Dendritic cell treated with granulocyte-macrophage colony-stimulating factor and Interleukin-4, amounts not matched to agents 40 ng/mL and 50 ng/mL, for 4 days (primary cell): ENCODE results near the gene GAK.

Source experiments
- H3K27ac Mint-ChIP-seq: one replicate; pipeline ENCODE4 v1.8.0; 2022; ENCODE audit warnings: mild to moderate bottlenecking, mixed read lengths
- H3K27me3 Mint-ChIP-seq: one replicate; pipeline ENCODE4 v1.8.0; 2022; ENCODE audit warnings: mild to moderate bottlenecking, mixed read lengths
- H3K36me3 Mint-ChIP-seq: one replicate; pipeline ENCODE4 v1.8.0; 2022; ENCODE audit warnings: low read depth, mixed read lengths
- H3K4me1 Mint-ChIP-seq: one replicate; pipeline ENCODE4 v1.8.0; 2022; ENCODE audit warnings: low read depth, mixed read lengths
- H3K4me3 Mint-ChIP-seq: one replicate; pipeline ENCODE4 v1.8.0; 2022; ENCODE audit warnings: mild to moderate bottlenecking, moderate library complexity, mixed read lengths
- H3K9me3 Mint-ChIP-seq: one replicate; pipeline ENCODE4 v1.8.0; 2022; ENCODE audit warnings: mixed read lengths
- intact Hi-C: fragments of 100-400 bp; cut with micrococcal nuclease; formaldehyde crosslinking; loops from one replicate; pipeline ENCODE4 v1.15.0; 2022

GAK gene

DNA sequence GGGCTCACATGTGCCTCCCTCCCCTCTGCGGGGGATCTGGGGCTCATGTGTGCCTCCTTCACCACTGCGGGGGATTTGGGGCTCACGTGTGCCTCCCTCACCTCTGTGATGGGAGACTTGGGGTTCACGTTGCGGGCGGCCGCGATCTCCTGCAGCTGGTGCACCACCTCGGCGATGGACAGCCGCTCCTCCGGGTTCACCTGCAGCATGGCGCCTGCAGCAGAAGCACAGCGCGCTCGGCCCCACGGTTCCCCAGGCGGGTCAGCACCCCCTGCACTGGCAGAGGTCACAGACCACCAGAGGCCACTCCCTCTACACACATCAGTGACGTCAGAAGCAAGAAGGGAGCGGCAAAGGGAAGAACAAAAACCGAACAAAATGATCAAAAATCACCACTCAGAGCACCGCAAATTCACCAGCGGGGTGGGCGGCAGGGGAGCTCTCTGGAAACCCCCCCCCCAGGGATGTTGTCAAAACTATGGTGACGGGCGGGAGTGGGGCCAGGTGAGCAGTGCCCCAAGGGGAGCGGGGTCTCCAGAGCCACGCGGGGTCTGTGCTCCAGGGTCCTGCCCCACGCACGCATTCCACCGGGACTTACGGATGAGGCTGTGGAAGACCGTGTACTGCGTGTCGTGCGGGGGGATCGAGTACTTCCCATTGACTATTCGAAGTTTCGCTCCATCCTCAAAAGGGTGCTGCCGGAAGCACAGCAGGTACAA, 38.7 kb downstream of the GAK start:
- Mint-ChIP-seq H3K4me3 (no peak overlapping the region), H3K36me3 (peaks cover 100% of the 10 kb centered on the region), H3K4me1 (no peaks in the 10 kb centered on the region), H3K27me3 (no peaks in the 10 kb centered on the region), H3K27ac (no peak overlapping the region), H3K9me3 (no peaks in the 10 kb centered on the region)
- intact Hi-C loops = no loop called here

DNA sequence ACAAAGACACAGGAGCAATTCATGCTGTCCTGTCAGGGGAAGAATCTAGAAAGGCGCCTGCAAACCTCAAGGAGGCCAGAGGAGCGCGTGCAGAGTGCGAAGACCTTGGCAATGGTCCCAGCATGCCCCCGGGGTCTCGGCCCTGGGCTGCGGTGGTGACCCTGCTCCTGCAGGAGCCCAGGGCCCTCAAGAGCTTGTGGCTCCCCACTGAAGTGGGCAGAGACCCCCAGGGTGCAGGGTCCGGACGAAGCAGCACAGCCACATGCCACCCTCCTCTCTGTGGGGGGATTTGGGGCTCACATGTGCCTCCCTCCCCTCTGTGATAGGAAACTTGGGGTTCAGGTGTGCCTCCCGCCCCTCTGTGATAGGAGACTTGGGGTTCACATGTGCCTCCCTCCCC, 39.3 kb downstream of the GAK start:
- Mint-ChIP-seq H3K9me3 (no peaks in the 10 kb centered on the region), H3K4me1 (no peaks in the 10 kb centered on the region), H3K27ac (no peak overlapping the region), H3K36me3 (peaks cover 100% of the 10 kb centered on the region), H3K27me3 (no peaks in the 10 kb centered on the region), H3K4me3 (no peak overlapping the region)
- intact Hi-C loops = no loop called here

- intact Hi-C loops = no loop called here
- H3K27ac Mint-ChIP-seq = no peak overlapping the region
These were observed 40.4 kb downstream of the GAK start for GRCh38 chr4:891747-892146.

DNA sequence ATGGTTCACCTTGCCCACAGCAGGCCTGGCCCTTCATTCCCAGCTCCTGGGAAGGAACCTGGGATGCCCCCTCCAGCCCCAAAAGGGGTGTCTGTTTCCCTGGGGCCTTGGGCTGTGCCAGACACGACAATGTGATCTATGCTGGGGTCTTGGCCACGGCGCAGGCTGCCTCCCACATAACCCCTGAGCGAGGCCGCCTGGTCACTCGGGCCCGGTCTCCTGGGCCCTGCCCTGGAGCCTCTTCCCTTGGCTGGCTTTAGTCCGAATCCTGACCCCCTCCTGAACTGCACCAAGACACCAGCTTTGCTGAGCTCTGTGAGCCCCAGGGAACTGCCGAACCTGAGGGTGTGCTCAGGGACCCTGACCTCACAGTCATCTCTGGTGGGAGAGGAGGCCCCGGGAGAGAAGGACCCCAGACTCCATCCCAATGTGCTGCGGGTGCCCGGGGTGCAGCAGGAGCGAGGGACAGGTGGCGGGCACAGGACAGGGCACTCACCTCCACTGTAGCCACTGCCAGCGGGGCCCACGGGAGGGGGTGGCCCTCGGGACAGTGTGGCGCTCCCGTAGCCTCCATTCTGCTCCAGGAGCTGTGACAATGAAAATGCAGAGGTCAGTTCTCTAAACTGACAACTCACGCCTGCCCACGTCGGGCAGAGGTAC, 42.0 kb downstream of the GAK start:
- peaks cover 100% of the 10 kb centered on the region for H3K36me3 Mint-ChIP-seq
- intact Hi-C loops = no loop called here
- H3K9me3 Mint-ChIP-seq = no peaks in the 10 kb centered on the region
- no peaks in the 10 kb centered on the region for H3K4me1 Mint-ChIP-seq
- H3K4me3 Mint-ChIP-seq = no peak overlapping the region
- H3K27me3 Mint-ChIP-seq = no peaks in the 10 kb centered on the region
- no peak overlapping the region for H3K27ac Mint-ChIP-seq

More at GRCh38 chr4:891747-892146, 40.4 kb downstream of the GAK start:
- peaks cover 100% of the 10 kb centered on the region for H3K36me3 Mint-ChIP-seq
- no peaks in the 10 kb centered on the region for H3K4me1 Mint-ChIP-seq
- no peaks in the 10 kb centered on the region for H3K27me3 Mint-ChIP-seq
- no peaks in the 10 kb centered on the region for H3K9me3 Mint-ChIP-seq
- H3K4me3 Mint-ChIP-seq = no peak overlapping the region

GRCh38 chr4:889516-889915, 42.6 kb downstream of the GAK start:
- intact Hi-C loops = no loop called here
- Mint-ChIP-seq H3K36me3 (peaks cover 100% of the 10 kb centered on the region), H3K4me1 (no peaks in the 10 kb centered on the region), H3K27ac (no peak overlapping the region), H3K27me3 (no peaks in the 10 kb centered on the region), H3K4me3 (no peak overlapping the region), H3K9me3 (no peaks in the 10 kb centered on the region)

GRCh38 chr4:888029-888428, 44.1 kb downstream of the GAK start:
- Mint-ChIP-seq H3K27ac (no peak overlapping the region), H3K4me1 (no peaks in the 10 kb centered on the region), H3K4me3 (no peak overlapping the region), H3K36me3 (peaks cover 100% of the 10 kb centered on the region), H3K9me3 (no peaks in the 10 kb centered on the region), H3K27me3 (no peaks in the 10 kb centered on the region)
- intact Hi-C loops = no loop called here

- Mint-ChIP-seq H3K4me1 (no peaks in the 10 kb centered on the region), H3K27me3 (no peaks in the 10 kb centered on the region), H3K4me3 (no peak overlapping the region), H3K9me3 (no peaks in the 10 kb centered on the region), H3K36me3 (peaks cover 100% of the 10 kb centered on the region), H3K27ac (no peak overlapping the region)
- intact Hi-C loops = no loop called here
These were observed 44.9 kb downstream of the GAK start for GRCh38 chr4:887034-887763.

GRCh38 chr4:886244-886643, 45.9 kb downstream of the GAK start:
- no peaks in the 10 kb centered on the region for H3K4me1 Mint-ChIP-seq
- no peak overlapping the region for H3K27ac Mint-ChIP-seq
- no peaks in the 10 kb centered on the region for H3K27me3 Mint-ChIP-seq
- intact Hi-C loops = no loop called here
- H3K9me3 Mint-ChIP-seq = no peaks in the 10 kb centered on the region
- peaks cover 100% of the 10 kb centered on the region for H3K36me3 Mint-ChIP-seq
- no peak overlapping the region for H3K4me3 Mint-ChIP-seq

GRCh38 chr4:885353-885752, 46.8 kb downstream of the GAK start:
- peaks cover 100% of the 10 kb centered on the region for H3K36me3 Mint-ChIP-seq
- H3K9me3 Mint-ChIP-seq = no peaks in the 10 kb centered on the region
- H3K27me3 Mint-ChIP-seq = no peaks in the 10 kb centered on the region
- H3K4me1 Mint-ChIP-seq = no peaks in the 10 kb centered on the region
- intact Hi-C loops = no loop called here
- H3K4me3 Mint-ChIP-seq = no peak overlapping the region
- no peak overlapping the region for H3K27ac Mint-ChIP-seq

DNA sequence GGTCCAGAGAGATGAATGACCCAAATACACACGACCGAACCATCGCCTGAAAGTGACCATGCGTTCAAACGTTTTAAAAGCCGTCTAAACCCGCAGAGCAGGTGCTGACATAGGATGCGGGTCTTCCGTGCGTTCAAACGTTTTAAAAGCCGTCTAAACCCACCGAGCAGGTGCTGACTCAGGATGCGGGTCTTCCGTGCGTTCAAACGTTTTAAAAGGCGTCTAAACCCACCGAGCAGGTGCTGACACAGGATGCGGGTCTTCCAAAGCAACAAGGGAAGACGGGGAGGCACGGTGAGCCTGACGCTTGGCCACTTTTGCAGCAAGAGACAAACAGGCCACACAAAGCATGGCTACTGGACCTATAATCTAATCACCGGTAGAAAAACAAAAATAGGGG, 47.2 kb downstream of the GAK start:
- intact Hi-C loops = no loop called here
- Mint-ChIP-seq H3K36me3 (peaks cover 100% of the 10 kb centered on the region), H3K27me3 (no peaks in the 10 kb centered on the region), H3K4me1 (no peaks in the 10 kb centered on the region), H3K4me3 (no peak overlapping the region), H3K27ac (no peak overlapping the region), H3K9me3 (no peaks in the 10 kb centered on the region)

GRCh38 chr4:884259-884658, 47.9 kb downstream of the GAK start:
- H3K27me3 Mint-ChIP-seq = no peaks in the 10 kb centered on the region
- no peak overlapping the region for H3K4me3 Mint-ChIP-seq
- H3K36me3 Mint-ChIP-seq = peaks cover 100% of the 10 kb centered on the region
- intact Hi-C loops = no loop called here
- no peak overlapping the region for H3K27ac Mint-ChIP-seq
- H3K4me1 Mint-ChIP-seq = no peaks in the 10 kb centered on the region
- H3K9me3 Mint-ChIP-seq = no peaks in the 10 kb centered on the region

DNA sequence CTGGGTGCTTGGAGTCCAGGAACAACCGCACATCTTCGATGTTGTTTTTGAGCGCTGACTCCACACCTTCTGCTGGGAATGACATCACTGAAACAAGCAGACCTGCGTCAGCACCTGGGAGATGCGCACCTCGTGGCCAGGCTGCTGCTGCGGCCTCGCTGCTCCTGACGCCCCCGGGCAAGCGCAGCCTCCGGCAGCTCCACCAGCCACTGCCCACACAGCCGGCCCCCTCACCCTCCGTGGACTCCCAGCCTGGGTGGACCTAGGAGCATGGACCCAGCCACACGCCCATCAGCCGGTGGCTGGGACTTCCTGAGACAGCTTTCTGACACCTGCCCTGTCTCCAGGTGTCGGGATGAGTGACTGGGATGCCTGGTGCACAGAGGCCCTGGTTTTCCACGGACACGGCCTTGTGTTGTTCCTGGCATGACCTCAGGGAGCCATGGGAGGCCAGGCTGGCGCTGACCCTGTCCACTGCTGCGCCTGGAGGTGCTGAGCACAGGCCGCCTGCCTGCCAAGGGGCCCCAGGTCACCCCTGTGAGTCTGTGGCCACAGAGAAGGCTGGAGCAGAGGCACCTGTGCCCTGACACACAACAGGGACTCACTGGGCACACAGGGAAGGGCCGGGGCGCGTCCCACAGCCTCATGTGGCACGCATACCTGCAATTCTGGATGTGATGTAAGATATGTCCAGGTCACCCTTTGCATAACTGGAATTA, 48.6 kb downstream of the GAK start:
- Mint-ChIP-seq H3K36me3 (peaks cover 100% of the 10 kb centered on the region), H3K9me3 (no peaks in the 10 kb centered on the region), H3K27me3 (no peaks in the 10 kb centered on the region), H3K4me3 (no peak overlapping the region), H3K4me1 (no peaks in the 10 kb centered on the region), H3K27ac (no peak overlapping the region)
- intact Hi-C loops = no loop called here

DNA sequence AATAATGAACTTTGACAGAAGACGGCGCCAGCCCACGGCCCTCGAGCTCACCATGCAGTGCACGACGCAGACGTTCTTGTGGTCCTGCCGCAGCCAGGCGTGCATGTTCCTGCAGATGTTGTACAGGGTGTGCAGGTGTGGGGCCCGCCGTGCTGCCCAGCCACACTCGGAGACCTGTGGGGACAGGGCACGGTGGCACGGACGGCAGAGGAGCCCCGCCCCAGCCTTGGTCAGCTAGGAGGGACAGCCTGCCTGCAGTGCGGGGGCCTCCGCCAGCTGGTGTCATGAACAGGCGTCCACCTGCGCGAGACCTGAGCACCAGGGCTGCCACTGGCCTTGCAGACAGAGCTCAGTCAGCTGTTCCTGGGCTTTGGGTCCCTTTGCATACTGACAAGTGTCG, 49.5 kb downstream of the GAK start:
- H3K4me1 Mint-ChIP-seq = no peaks in the 10 kb centered on the region
- no peak overlapping the region for H3K27ac Mint-ChIP-seq
- no peak overlapping the region for H3K4me3 Mint-ChIP-seq
- peaks cover 100% of the 10 kb centered on the region for H3K36me3 Mint-ChIP-seq
- no peaks in the 10 kb centered on the region for H3K27me3 Mint-ChIP-seq
- intact Hi-C loops = no loop called here
- no peaks in the 10 kb centered on the region for H3K9me3 Mint-ChIP-seq

DNA sequence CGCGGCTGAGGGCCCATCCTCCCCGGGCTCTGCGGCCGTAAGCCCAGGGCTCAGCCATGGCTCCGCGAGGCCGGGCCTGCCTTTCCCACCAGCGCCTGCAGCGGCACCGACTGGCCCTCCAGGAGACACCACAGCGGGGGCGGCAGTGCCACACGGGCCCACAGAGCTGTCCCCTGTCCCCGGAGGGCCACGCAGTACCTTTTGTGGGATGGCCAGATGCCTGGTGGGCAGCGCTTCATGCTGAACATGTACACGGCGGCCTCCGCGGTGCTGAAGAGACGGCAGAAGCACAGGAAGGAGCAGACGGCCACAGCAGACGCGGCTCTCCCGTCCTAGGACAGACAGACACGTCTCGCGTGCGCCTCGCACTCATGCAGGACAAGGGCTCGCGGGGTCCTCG, 50.4 kb downstream of the GAK start:
- no peak overlapping the region for H3K27ac Mint-ChIP-seq
- H3K9me3 Mint-ChIP-seq = no peaks in the 10 kb centered on the region
- intact Hi-C loops = no loop called here
- H3K27me3 Mint-ChIP-seq = no peaks in the 10 kb centered on the region
- H3K36me3 Mint-ChIP-seq = peaks cover 100% of the 10 kb centered on the region
- no peak overlapping the region for H3K4me3 Mint-ChIP-seq
- H3K4me1 Mint-ChIP-seq = no peaks in the 10 kb centered on the region
